ENCODE results near the gene EIF3A. TPM values are rescaled to one million over a fixed set of nuclear protein-coding genes. Genes with fewer than 3 reads are reported as not detected.

The EIF3A gene
- total RNA-seq, 4 donors from 2014 or later, result 119 to 228 (median 158) TPM

DNA sequence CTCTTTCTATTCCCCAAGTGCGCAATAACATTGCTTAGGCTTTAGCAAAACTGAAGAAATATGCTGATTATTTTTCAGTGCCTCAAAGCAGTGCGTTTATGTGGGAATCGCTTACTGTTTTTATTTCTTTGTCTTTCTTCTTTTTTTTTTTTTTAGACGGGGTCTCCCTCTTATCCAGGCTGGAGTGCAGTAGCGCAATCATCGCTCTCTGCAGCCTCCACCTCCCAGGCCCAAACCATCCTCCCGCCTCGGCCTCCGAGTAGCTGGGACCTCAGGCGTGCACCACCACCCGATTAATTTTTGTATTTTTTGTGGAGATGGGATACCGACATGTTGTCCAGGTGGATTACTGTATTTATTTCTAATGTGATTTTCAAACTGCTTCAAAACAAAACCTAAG lies 24.5 kb upstream of the EIF3A start:
- TF ChIP-seq, protein P1, sequence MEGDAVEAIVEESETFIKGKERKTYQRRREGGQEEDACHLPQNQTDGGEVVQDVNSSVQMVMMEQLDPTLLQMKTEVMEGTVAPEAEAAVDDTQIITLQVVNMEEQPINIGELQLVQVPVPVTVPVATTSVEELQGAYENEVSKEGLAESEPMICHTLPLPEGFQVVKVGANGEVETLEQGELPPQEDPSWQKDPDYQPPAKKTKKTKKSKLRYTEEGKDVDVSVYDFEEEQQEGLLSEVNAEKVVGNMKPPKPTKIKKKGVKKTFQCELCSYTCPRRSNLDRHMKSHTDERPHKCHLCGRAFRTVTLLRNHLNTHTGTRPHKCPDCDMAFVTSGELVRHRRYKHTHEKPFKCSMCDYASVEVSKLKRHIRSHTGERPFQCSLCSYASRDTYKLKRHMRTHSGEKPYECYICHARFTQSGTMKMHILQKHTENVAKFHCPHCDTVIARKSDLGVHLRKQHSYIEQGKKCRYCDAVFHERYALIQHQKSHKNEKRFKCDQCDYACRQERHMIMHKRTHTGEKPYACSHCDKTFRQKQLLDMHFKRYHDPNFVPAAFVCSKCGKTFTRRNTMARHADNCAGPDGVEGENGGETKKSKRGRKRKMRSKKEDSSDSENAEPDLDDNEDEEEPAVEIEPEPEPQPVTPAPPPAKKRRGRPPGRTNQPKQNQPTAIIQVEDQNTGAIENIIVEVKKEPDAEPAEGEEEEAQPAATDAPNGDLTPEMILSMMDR (IDR thresholded peaks at IDR 0.05), result no peak
- ATAC-seq (ENCODE audit: low FRiP score) (no peak), DNase-seq (ENCODE audit: low spot score) (no peak)

DNA sequence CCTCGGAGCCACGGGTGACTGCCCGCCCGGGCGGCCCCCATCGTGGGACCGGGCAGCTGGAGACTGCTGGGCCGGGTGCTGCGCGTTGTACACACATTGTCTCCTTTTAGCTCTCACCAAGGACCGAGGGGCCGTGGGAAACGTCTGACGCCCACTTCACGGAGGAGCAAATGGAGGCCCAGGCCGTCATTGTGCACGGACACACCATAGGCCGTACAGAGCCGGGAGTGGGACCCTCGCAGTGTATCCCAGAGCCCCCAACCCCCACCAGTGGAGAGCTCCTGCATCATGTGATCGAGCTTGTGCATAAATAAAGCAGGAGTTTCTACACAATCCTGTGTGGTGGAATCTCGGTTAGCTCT lies 24.0 kb upstream of the EIF3A start:
- DNase-seq (ENCODE audit: low spot score) (no peak), ATAC-seq (ENCODE audit: low FRiP score) (peak; percentile 21)
- TF ChIP-seq, protein P1 (IDR thresholded peaks at IDR 0.05), result no peak

DNA sequence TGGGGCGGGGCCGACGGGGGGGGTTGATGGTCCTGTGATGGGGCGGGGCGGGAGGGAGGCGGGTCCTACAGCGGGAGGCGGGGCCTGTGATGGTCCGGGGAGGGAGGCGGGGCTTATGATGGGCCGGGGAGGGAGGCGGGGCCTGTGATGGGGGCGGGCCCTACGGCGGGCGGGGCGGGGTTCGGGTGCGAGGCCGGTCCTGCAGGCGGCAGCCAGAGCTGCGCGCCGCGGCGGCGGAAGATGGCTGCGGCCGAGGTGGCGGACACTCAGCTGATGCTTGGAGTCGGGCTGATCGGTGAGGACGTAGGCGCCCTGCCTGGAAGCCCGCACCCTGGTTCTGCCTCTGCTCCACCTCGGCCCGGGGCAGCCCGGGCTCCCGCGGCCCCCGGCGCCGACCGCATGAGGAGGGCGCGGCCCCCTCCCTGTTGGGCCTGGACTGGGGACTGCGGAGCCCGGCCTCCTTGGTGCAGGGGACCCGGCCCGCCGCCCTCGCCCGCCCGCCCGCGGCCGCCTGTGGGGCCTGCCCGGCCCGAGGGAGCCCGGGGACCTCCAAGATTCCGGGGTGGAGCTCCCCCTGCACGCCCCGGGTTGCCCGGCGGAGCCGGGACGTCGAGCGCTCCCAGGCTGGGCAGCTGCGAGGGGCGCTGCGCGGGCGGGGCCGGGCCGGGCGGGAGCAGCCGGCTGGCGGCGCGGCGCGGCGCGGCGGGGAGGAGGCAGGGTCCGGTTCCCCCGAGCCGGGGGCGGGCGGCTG lies 23.5 kb upstream of the EIF3A start, which contains the start of gene DENND10:
TSS of gene DENND10 (plus strand) at position 211 of the 751 bp plus-strand sequence. CDS start at position 241, 30 bp downstream.
- DNase-seq (ENCODE audit: low spot score) (peak; percentile 67), ATAC-seq (ENCODE audit: low FRiP score) (peak; percentile 87)
- TF ChIP-seq, protein P1 (IDR thresholded peaks at IDR 0.05), result no peak

DNA sequence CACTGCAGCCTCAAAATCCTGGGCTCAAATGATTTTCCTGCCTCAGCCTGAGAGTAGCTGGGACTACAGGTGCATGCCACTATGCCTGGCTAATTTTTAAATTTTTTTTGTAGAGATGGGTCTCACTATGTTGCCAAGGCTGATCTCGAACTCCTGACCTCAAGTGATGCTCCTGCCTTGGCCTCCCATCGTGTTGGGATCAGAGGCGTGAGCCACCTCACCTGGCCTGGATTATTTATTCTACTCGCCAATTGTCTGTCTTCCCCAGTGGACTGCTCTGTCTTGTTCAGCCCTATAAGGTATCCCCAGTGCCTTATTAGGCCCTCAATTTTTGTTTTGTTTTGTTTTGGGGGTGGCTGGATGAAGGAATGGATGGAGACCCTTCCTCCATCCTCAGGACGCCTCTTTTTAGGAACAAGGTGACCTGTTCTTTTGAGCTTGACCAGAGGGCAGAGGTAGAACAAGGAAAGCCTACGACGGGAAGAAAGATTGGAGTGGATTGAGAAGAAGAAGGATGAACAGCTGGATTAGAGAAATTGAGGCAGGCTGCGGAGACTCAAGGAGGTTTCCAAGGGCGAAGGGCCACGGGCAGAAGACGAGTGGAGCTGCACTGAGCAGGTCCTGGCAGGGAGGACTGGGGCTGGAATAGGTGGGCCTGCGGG lies 22.8 kb upstream of the EIF3A start:
- no peak for DNase-seq (ENCODE audit: low spot score)
- TF ChIP-seq, protein P1 (IDR thresholded peaks at IDR 0.05), result no peak
- ATAC-seq (ENCODE audit: low FRiP score), result peak; percentile 1

DNA sequence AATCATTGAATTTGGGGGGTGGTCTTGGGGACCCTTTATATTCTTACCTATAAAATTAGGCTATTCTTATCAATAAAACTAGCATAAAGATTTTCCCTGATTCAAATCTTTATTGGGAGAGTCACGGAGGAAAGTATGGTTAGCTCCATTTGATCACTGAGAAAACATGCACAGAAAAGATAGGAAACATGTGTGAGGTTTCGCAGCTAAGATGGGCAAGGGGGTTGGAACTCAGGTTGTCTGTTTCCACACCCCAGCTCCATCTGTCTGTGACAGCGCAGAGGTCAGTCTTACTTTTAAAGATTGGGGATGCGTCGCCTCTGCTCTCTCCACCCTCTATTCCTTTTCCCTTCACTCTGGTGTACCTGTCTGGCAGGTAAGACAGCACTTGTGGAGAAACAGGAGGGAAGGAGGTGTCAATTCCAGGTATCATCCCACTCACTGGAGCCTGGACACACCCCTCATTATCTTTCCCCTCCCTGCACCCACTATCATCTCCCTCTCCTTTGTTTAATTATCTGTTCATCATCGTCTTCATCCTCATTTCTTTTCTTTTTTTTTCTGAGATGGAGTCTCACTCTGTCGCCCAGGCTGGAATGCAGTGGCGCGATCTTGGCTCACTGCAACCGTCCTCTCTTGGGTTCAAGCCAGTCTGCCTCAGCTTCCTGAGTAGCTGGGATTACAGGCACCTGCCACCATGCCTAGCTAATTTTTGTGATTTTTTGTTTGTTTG lies 20.9 kb upstream of the EIF3A start:
- TF ChIP-seq, protein P1 (IDR thresholded peaks at IDR 0.05), result no peak
- DNase-seq (ENCODE audit: low spot score), result no peak
- ATAC-seq (ENCODE audit: low FRiP score), result no peak

DNA sequence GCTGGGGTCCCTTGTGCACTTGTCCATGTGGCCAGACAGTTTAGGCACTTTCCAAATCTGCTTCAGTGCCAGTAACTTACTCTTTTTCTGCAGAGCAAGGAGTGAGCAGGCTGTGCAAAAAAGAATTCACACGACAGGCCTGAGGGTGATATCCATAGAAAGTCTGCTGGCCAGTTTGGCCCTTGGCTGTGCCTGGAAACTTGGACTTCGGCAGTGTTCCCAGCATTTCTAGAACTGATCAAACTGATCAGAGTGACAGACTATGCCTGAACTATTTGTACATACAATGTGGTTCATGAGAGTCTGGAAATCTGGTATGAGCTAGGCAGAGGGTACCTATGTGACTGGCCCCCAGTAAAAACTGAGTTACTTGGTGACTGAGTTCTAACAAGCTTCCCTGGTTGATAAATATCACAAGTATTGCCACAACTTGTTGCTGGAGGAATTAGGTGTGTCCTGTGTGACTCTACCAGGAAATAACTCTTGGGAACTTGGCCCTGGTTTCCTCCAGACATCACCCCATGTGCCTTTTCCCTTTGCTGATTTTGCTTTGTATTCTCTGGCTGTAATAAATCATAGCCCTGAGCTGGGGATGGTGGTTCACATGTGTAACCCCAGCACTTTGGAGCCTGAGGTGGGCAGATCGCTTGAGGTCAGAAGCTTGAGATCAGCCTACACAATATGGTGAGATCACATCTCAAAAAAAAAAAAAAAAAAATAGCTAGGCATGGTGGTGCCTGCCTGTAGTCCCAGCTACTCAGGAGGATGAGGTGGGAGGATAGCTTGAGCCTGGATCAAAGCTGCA lies 20.0 kb upstream of the EIF3A start:
- no peak for DNase-seq (ENCODE audit: low spot score)
- TF ChIP-seq, protein P1 (IDR thresholded peaks at IDR 0.05), result no peak
- no peak for ATAC-seq (ENCODE audit: low FRiP score)
